HEK293 (cell line): ENCODE data around the gene LUC7L.

ENCODE experiments used
- ATF2 ChIP-seq: fragments of 450-650 bp; formaldehyde crosslinking; IDR thresholded peaks from 2 replicates; pipeline ENCODE4 v1.5.1; 2016; ENCODE audit warnings: missing biosample characterization, missing genetic modification characterization, low read depth
- KLF17 ChIP-seq: fragments of 450-650 bp; formaldehyde crosslinking; IDR thresholded peaks from 2 replicates; pipeline ENCODE4 v1.5.1; 2016; ENCODE audit warnings: missing biosample characterization, missing genetic modification characterization
- OVOL3 ChIP-seq: fragments of 450-650 bp; formaldehyde crosslinking; IDR thresholded peaks from 2 replicates; pipeline ENCODE4 v1.5.1; 2016; ENCODE audit warnings: missing biosample characterization, missing genetic modification characterization
- REST ChIP-seq: fragments of 450-650 bp; formaldehyde crosslinking; IDR thresholded peaks from 2 replicates; pipeline ENCODE4 v1.5.1; 2016; ENCODE audit warnings: missing biosample characterization, missing genetic modification characterization
- YY2 ChIP-seq: fragments of 450-650 bp; formaldehyde crosslinking; IDR thresholded peaks from 2 replicates; pipeline ENCODE4 v1.5.1; 2016; ENCODE audit warnings: missing biosample characterization, missing genetic modification characterization
- ZEB2 ChIP-seq: fragments of 450-650 bp; formaldehyde crosslinking; IDR thresholded peaks from 2 replicates; pipeline ENCODE4 v1.5.1; 2016; ENCODE audit warnings: missing biosample characterization, missing genetic modification characterization
- ZFP69B ChIP-seq: fragments of 450-650 bp; formaldehyde crosslinking; IDR thresholded peaks from 2 replicates; pipeline ENCODE4 v1.5.1; 2016; ENCODE audit warnings: missing biosample characterization, missing genetic modification characterization
- ZNF132 ChIP-seq: fragments of 450-650 bp; formaldehyde crosslinking; IDR thresholded peaks from 2 replicates; pipeline ENCODE4 v1.5.1; 2017; ENCODE audit warnings: missing biosample characterization, missing genetic modification characterization, borderline replicate concordance
- ZNF350 ChIP-seq: fragments of 450-650 bp; formaldehyde crosslinking; IDR thresholded peaks from 2 replicates; pipeline ENCODE4 v1.5.0; 2017; ENCODE audit warnings: missing biosample characterization, mild to moderate bottlenecking, missing genetic modification characterization
- ZNF501 ChIP-seq: fragments of 450-650 bp; formaldehyde crosslinking; IDR thresholded peaks from 2 replicates; pipeline ENCODE4 v1.5.1; 2016; ENCODE audit warnings: missing biosample characterization, missing genetic modification characterization
- ZNF530 ChIP-seq: fragments of 450-650 bp; formaldehyde crosslinking; IDR thresholded peaks from 2 replicates; pipeline ENCODE4 v1.5.1; 2016; ENCODE audit warnings: low read depth, missing biosample characterization, missing genetic modification characterization
- ZNF555 ChIP-seq: fragments of 450-650 bp; formaldehyde crosslinking; conservative IDR thresholded peaks from 2 replicates; pipeline ENCODE4 v1.5.1; 2017; ENCODE audit warnings: missing biosample characterization, mild to moderate bottlenecking, missing genetic modification characterization, inconsistent platforms
- ZNF701 ChIP-seq: fragments of 450-650 bp; formaldehyde crosslinking; IDR thresholded peaks from 2 replicates; pipeline ENCODE4 v1.5.1; 2016; ENCODE audit warnings: missing biosample characterization, missing genetic modification characterization
- ZNF76 ChIP-seq: fragments of 450-650 bp; formaldehyde crosslinking; IDR thresholded peaks from 2 replicates; pipeline ENCODE4; 2016; ENCODE audit warnings: low read depth, missing biosample characterization, missing genetic modification characterization, borderline replicate concordance
- ZNF837 ChIP-seq: fragments of 450-650 bp; formaldehyde crosslinking; IDR thresholded peaks from 2 replicates; pipeline ENCODE4 v1.5.1; 2016; ENCODE audit warnings: missing biosample characterization, missing genetic modification characterization
- ZXDB ChIP-seq: fragments of 450-650 bp; formaldehyde crosslinking; IDR thresholded peaks from 2 replicates; pipeline ENCODE4 v1.5.1; 2016; ENCODE audit warnings: missing biosample characterization, missing genetic modification characterization
- TF ChIP-seq, protein P1 (sequence below): fragments of 450-650 bp; formaldehyde crosslinking; IDR thresholded peaks from 2 replicates; pipeline ENCODE4 v1.5.1; 2016; ENCODE audit warnings: missing biosample characterization, missing genetic modification characterization
- TF ChIP-seq, protein P2 (sequence below): fragments of 450-650 bp; formaldehyde crosslinking; conservative IDR thresholded peaks from 2 replicates; pipeline ENCODE4 v1.5.1; 2016; ENCODE audit warnings: low read depth, missing biosample characterization, missing genetic modification characterization
- TF ChIP-seq, protein P3 (sequence below): fragments of 450-650 bp; formaldehyde crosslinking; optimal IDR thresholded peaks from 2 replicates; pipeline ENCODE3; 2016; ENCODE audit warnings: missing biosample characterization, mild to moderate bottlenecking, missing genetic modification characterization
- TF ChIP-seq, protein P4 (sequence below): fragments of 450-650 bp; formaldehyde crosslinking; IDR thresholded peaks from 2 replicates; pipeline ENCODE4 v1.5.1; 2016; ENCODE audit warnings: missing biosample characterization, missing genetic modification characterization, borderline replicate concordance

Gene LUC7L

GRCh38 chr16:234468-235305 lies 5.4 kb upstream of the LUC7L start, which contains the start of gene FAM234A (continued):
- TF ChIP-seq, protein P1, sequence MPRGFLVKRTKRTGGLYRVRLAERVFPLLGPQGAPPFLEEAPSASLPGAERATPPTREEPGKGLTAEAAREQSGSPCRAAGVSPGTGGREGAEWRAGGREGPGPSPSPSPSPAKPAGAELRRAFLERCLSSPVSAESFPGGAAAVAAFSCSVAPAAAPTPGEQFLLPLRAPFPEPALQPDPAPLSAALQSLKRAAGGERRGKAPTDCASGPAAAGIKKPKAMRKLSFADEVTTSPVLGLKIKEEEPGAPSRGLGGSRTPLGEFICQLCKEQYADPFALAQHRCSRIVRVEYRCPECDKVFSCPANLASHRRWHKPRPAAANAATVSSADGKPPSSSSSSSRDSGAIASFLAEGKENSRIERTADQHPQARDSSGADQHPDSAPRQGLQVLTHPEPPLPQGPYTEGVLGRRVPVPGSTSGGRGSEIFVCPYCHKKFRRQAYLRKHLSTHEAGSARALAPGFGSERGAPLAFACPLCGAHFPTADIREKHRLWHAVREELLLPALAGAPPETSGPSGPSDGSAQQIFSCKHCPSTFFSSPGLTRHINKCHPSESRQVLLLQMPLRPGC (tag by site-specific recombination): peak; percentile 28; the same call in 1 of the 2 replicates
- TF ChIP-seq KLF17 (tag by site-specific recombination) (peak; percentile 83; the same call in 1 of the 2 replicates), YY2 (tag by site-specific recombination) (peak; percentile 85), ZNF350 (no peak), ZNF501 (peak; percentile 98), ZXDB (tag by site-specific recombination) (peak; percentile 91), ZNF837 (no peak), OVOL3 (tag by site-specific recombination) (peak; percentile 62; the same call in 1 of the 2 replicates), ZFP69B (tag by site-specific recombination) (peak; percentile 71), ZEB2 (tag by site-specific recombination) (peak; percentile 85; the same call in 1 of the 2 replicates), ATF2 (tag by site-specific recombination) (peak; percentile 44; the same call in 1 of the 2 replicates), ZNF555 (no peak), ZNF530 (tag by site-specific recombination) (no peak), REST (tag by site-specific recombination) (0 out of 2 replicates have a peak, but pooled peaks have one; percentile 51), ZNF701 (tag by site-specific recombination) (no peak), ZNF76 (tag by site-specific recombination) (peak; percentile 89), ZNF132 (no peak)
- TF ChIP-seq, protein P2, sequence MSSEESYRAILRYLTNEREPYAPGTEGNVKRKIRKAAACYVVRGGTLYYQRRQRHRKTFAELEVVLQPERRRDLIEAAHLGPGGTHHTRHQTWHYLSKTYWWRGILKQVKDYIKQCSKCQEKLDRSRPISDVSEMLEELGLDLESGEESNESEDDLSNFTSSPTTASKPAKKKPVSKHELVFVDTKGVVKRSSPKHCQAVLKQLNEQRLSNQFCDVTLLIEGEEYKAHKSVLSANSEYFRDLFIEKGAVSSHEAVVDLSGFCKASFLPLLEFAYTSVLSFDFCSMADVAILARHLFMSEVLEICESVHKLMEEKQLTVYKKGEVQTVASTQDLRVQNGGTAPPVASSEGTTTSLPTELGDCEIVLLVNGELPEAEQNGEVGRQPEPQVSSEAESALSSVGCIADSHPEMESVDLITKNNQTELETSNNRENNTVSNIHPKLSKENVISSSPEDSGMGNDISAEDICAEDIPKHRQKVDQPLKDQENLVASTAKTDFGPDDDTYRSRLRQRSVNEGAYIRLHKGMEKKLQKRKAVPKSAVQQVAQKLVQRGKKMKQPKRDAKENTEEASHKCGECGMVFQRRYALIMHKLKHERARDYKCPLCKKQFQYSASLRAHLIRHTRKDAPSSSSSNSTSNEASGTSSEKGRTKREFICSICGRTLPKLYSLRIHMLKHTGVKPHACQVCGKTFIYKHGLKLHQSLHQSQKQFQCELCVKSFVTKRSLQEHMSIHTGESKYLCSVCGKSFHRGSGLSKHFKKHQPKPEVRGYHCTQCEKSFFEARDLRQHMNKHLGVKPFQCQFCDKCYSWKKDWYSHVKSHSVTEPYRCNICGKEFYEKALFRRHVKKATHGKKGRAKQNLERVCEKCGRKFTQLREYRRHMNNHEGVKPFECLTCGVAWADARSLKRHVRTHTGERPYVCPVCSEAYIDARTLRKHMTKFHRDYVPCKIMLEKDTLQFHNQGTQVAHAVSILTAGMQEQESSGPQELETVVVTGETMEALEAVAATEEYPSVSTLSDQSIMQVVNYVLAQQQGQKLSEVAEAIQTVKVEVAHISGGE (tag by site-specific recombination): peak; percentile 93
- TF ChIP-seq, protein P3, sequence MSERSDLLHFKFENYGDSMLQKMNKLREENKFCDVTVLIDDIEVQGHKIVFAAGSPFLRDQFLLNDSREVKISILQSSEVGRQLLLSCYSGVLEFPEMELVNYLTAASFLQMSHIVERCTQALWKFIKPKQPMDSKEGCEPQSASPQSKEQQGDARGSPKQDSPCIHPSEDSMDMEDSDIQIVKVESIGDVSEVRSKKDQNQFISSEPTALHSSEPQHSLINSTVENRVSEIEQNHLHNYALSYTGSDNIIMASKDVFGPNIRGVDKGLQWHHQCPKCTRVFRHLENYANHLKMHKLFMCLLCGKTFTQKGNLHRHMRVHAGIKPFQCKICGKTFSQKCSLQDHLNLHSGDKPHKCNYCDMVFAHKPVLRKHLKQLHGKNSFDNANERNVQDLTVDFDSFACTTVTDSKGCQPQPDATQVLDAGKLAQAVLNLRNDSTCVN (tag by site-specific recombination): peak; percentile 91
- TF ChIP-seq, protein P4, sequence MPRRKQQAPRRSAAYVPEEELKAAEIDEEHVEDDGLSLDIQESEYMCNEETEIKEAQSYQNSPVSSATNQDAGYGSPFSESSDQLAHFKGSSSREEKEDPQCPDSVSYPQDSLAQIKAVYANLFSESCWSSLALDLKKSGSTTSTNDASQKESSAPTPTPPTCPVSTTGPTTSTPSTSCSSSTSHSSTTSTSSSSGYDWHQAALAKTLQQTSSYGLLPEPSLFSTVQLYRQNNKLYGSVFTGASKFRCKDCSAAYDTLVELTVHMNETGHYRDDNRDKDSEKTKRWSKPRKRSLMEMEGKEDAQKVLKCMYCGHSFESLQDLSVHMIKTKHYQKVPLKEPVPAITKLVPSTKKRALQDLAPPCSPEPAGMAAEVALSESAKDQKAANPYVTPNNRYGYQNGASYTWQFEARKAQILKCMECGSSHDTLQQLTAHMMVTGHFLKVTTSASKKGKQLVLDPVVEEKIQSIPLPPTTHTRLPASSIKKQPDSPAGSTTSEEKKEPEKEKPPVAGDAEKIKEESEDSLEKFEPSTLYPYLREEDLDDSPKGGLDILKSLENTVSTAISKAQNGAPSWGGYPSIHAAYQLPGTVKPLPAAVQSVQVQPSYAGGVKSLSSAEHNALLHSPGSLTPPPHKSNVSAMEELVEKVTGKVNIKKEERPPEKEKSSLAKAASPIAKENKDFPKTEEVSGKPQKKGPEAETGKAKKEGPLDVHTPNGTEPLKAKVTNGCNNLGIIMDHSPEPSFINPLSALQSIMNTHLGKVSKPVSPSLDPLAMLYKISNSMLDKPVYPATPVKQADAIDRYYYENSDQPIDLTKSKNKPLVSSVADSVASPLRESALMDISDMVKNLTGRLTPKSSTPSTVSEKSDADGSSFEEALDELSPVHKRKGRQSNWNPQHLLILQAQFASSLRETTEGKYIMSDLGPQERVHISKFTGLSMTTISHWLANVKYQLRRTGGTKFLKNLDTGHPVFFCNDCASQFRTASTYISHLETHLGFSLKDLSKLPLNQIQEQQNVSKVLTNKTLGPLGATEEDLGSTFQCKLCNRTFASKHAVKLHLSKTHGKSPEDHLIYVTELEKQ (tag by site-specific recombination): peak; percentile 48; the same call in 1 of the 2 replicates
